Spinal cord (tissue), 10 donors: Measurements from ENCODE around the gene PDE9A. TPM values are rescaled to one million over a fixed set of nuclear protein-coding genes. Genes with fewer than 3 reads are reported as not detected.
A peak's percentile ranks its signal among the peaks of the same experiment; 100 is the strongest.

Source experiments
- DNase-seq, 6 donors: peaks; one replicate each; pipeline versions ENCODE4 v3.0.0 to v3.0.0-alpha.2; 2013 to 2015; ENCODE audit warnings: low spot score in 6 of 6, low read depth in 4 of 6
- H3K27ac ChIP-seq: one replicate; pipeline ENCODE4 v1.5.1; 2013; ENCODE audit warnings: low read depth, low read length, control low read depth
- H3K27me3 ChIP-seq: one replicate; pipeline ENCODE4 v1.6.1; 2013; ENCODE audit warnings: low read length; ENCODE audit not compliant: control insufficient read depth, insufficient read depth
- H3K36me3 ChIP-seq: one replicate; pipeline ENCODE4 v1.6.1; 2013; ENCODE audit warnings: low read length; ENCODE audit not compliant: control insufficient read depth, insufficient read depth
- H3K4me1 ChIP-seq: one replicate; pipeline ENCODE4 v1.6.1; 2013; ENCODE audit warnings: low read length; ENCODE audit not compliant: control insufficient read depth, insufficient read depth
- H3K4me3 ChIP-seq: one replicate; pipeline ENCODE4 v1.5.1; 2013; ENCODE audit warnings: low read depth, low read length, control low read depth
- H3K9me3 ChIP-seq: one replicate; pipeline ENCODE4 v1.6.1; 2013; ENCODE audit warnings: low read length; ENCODE audit not compliant: control insufficient read depth, insufficient read depth
- WGBS: methylation state at CpG from one replicate; pipeline ENCODE4 v1.1.5; 2013; ENCODE audit warnings: missing lambda C conversion rate; ENCODE audit not compliant: insufficient coverage; 5-methylcytosine and 5-hydroxymethylcytosine counted together
- polyA plus RNA-seq, 2 donors: library from polyadenylated mRNA; unstranded; fragments of 120-200 nt; gene quantifications; one replicate each; pipeline ENCODE4 v1.2.1, GENCODE V29; 2013; ENCODE audit not compliant: insufficient read length in 2 of 2
- total RNA-seq, 2 donors: library from RNA; depleted of rRNA in 1 of 2; stranded (reverse); fragments of 120-200 nt in 1 of 2; fragments of >200 nt in 1 of 2; gene quantifications; one replicate each; pipeline versions ENCODE4 v1.2.3 to v1.2.4, GENCODE V29; 2013 to 2014
- donor health status: healthy.

PDE9A gene
- total and polyA plus RNA-seq, 4 donors, result 13.4 to 44.2 (median 28.1) TPM

DNA sequence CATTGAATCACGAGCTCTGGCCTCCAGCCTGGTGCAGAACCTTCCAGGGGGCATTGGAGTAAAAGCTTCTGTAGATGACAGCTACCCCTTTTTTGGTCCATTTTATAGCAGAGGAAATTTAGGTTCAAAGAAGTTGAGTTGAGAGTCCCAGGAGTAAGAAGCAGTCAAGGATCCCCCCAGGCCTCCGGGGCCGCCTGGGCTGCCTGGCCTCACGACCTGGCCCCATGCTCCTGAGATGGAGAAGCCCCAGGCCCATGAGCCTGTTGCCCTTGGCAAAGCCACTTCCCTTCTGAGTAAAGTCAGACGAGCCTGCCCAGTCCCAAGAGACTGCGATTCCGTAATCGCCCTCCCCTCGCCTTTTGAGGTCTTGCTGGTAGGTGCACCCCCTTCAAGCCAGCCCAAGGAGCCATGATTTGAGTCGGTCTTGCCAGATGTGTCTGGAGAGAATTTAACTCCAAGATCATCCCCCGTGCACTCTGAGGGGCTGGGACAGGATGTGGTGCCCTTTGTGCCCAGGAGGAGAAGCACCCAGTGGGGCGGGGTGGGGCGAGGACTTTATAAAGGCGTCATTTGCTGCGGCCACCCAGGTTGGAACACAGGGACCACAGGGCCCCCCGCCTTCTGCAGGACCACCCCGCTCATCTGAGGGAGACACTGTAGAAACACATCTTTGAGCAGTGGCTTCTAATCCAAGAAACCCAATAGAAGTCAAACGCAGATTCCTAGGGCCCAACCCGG, 30.1 kb downstream of the PDE9A start:
- peaks cover 73% of the 10 kb centered on the region for H3K36me3 ChIP-seq
- H3K4me3 ChIP-seq, result no peak overlapping the region
- WGBS, result 92% methylated on average over 18 of the region's 19 CpGs
- H3K27me3 ChIP-seq, result no peaks in the 10 kb centered on the region
- H3K9me3 ChIP-seq, result no peaks in the 10 kb centered on the region
- DNase-seq, result no peak
- H3K27ac ChIP-seq, result no peak overlapping the region
- peaks cover 34% of the 10 kb centered on the region for H3K4me1 ChIP-seq

DNA sequence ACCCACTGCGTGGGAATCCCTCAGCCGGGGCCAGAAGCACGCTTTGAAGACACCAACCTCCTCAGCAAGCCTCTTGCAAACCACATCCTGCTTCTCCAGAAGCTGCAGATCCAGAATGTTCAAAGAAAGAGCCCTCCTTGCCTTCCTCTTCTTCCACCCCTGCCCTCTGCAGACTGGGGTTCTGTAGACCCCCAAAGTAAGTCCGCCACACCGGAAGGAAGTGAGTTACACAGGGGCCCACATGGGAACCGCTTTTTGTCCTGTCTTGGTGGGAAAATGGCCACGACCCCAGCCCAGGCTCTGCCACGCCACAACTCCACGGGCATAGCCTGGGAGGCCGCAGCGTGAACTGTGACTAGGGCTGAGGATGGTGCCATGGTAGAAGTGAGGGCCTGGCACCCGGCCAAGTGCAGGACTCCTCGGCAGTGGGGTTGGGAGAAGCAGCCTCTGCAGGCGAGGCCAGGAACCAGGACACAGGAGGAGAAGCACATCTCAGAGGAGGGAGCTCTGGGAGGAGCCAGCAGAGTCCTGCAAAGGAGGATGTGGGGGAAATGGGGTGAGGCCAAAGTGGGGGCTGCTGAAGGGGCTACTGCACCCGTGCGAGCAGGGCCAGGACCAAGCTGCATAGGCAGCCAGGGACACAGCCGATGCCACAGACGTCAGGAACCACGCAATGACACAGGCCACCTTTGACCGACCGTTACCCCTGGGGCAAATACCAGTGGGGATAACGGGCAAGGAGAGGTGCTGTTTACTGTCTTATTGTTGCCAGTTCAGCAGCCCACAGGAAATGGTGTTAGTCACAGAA, 30.9 kb downstream of the PDE9A start:
- Histone ChIP-seq H3K9me3 (no peaks in the 10 kb centered on the region), H3K36me3 (peaks cover 74% of the 10 kb centered on the region), H3K4me3 (no peak overlapping the region), H3K27ac (no peak overlapping the region), H3K27me3 (no peaks in the 10 kb centered on the region), H3K4me1 (peaks cover 27% of the 10 kb centered on the region)
- DNase-seq, result no peak
- 77% methylated on average over 21 of the region's 22 CpGs for WGBS

DNA sequence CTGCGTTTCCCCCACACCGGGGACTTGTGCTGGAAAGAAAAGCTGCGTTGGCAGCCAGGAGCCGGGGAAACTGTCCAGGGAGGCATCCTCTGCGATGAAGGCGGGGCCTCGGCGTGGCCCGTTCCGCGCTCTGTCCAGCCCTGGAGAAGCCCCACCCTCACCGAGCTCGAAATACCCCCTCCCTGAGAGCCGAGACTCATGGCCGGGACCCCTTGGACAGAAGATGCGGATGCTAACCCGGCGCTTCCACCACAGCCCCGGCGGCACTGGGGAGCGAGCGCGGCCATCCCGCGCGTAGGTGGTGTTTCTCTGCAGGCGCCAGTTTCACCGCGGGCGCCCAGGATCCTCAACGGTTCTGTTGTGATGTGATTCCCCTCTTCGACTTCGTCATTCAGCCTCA, 31.6 kb downstream of the PDE9A start:
- WGBS, result 80% methylated on average over 32 of the region's 33 CpGs
- Histone ChIP-seq H3K27ac (no peak overlapping the region), H3K4me3 (peak overlapping the region; percentile 20)

DNA sequence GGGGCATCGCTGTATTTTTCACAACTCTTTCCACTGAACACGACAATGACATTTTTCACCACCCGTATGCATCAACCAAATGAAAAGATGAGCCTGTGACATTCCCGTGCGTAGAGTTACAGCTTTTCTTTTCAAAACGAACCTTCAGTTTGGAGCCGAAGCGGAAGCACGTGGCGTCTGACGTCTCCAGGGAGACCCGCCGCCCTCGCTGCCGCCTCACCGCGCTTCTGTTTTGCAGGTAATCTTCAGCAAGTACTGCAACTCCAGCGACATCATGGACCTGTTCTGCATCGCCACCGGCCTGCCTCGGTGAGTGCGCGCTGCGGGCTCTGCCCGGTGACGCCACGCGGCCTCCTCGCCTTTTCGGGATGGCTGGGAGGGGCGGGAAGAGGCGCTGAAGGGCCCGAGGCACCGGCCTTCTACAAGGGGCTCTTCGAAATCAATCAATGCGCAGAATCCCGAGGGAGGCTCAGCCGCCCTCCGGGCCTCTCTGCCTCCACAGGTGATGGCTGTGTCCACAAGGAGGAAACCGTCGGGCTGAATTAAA, 32.6 kb downstream of the PDE9A start:
- no peak for DNase-seq
- no peaks in the 10 kb centered on the region for H3K27me3 ChIP-seq
- H3K4me3 ChIP-seq, result no peak overlapping the region
- 97% methylated on average over 41 of the region's 41 CpGs for WGBS
- H3K9me3 ChIP-seq, result no peaks in the 10 kb centered on the region
- peaks cover 13% of the 10 kb centered on the region for H3K4me1 ChIP-seq
- no peak overlapping the region for H3K27ac ChIP-seq
- H3K36me3 ChIP-seq, result peaks cover 75% of the 10 kb centered on the region

More for the DNA sequence above, 31.6 kb downstream of the PDE9A start:
- no peak for DNase-seq
- H3K4me1 ChIP-seq, result peaks cover 19% of the 10 kb centered on the region
- no peaks in the 10 kb centered on the region for H3K9me3 ChIP-seq
- peaks cover 73% of the 10 kb centered on the region for H3K36me3 ChIP-seq
- H3K27me3 ChIP-seq, result no peaks in the 10 kb centered on the region

DNA sequence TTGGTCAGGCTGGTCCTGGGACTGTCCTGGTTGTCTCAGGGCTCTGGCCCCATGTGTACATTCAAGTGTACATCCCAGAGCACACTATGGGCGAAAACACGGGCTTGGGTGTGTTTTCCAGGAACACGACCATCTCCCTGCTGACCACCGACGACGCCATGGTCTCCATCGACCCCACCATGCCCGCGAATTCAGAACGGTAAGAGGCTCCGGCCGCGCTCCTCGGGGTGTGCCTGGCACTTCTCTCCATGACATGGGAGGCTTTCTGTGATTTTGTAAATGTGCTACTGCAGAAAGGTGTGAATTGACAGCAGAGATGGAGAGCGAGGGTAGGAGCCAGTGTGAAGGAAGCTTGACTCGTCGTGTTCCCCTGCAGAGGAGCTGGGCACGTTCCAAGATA, 34.4 kb downstream of the PDE9A start:
- Histone ChIP-seq H3K27ac (no peak overlapping the region), H3K9me3 (no peaks in the 10 kb centered on the region), H3K4me3 (no peak overlapping the region), H3K36me3 (peaks cover 87% of the 10 kb centered on the region), H3K27me3 (no peaks in the 10 kb centered on the region), H3K4me1 (peaks cover 13% of the 10 kb centered on the region)
- 90% methylated on average over 17 of the region's 18 CpGs for WGBS
- no peak for DNase-seq

DNA sequence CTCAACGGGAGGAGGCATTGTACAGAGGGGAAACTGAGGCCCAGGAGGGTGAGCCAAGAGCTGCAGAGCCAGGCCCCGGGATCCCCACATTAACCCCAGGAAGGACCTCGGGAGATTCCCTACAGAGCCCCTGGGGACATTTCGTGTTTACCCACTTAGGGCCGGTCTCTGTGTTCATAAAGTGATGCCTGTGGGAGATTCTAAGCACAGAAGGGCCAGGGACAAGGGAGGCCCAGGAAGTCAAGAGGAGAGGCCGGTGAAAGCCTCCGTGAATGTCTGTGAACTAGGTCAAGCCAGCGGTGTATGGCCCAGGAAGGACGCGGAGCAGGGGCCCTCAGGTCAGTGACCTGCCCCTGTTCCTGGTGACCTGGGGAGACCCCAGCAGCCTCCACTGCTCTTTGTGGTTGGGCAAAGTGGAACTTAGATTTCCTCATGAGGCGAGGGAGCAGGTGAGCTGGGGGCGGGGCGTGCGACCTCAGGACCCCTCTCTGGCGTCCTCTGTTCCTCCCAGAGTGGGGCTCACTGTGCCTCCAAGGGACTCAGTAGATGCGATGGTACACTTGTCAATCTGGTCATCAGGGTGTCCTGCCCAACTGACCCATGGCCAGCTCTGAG, 34.9 kb downstream of the PDE9A start:
- no peak for DNase-seq
- H3K36me3 ChIP-seq, result peaks cover 88% of the 10 kb centered on the region

DNA sequence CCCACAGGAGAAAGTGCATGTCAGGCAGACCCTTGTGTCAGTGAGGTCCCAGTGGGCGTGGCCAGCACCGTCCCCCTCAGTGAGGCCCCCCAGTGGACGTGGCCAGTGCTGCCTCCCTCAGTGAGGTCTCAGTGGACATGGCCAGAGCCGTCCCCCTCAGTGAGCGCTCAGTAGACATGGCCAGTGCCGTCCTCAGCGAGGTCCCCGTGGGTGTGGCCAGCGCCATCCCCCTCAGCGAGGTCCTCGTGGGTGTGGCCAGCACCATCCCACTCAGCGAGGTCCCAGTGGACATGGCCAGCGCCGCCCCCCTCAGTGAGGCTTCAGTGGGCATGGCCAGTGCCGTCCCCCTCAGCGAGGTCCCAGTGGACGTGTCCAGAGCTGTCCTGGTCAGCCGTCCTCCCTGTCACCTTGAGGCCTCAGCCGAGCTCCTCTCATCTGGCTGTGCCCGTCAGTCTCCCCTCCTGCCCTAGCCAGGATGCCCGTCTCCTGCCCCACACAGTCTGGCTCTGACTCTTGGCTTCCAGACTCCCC, 35.5 kb downstream of the PDE9A start:
- Histone ChIP-seq H3K27ac (no peak overlapping the region), H3K9me3 (no peaks in the 10 kb centered on the region), H3K36me3 (peaks cover 84% of the 10 kb centered on the region), H3K27me3 (no peaks in the 10 kb centered on the region), H3K4me3 (no peak overlapping the region), H3K4me1 (peaks cover 13% of the 10 kb centered on the region)
- 92% methylated on average over 21 of the region's 21 CpGs for WGBS
- no peak for DNase-seq

More for the DNA sequence above, 34.9 kb downstream of the PDE9A start:
- WGBS, result 92% methylated on average over 16 of the region's 16 CpGs
- H3K9me3 ChIP-seq, result no peaks in the 10 kb centered on the region
- H3K4me1 ChIP-seq, result peaks cover 13% of the 10 kb centered on the region
- H3K4me3 ChIP-seq, result no peak overlapping the region
- no peak overlapping the region for H3K27ac ChIP-seq
- no peaks in the 10 kb centered on the region for H3K27me3 ChIP-seq

DNA sequence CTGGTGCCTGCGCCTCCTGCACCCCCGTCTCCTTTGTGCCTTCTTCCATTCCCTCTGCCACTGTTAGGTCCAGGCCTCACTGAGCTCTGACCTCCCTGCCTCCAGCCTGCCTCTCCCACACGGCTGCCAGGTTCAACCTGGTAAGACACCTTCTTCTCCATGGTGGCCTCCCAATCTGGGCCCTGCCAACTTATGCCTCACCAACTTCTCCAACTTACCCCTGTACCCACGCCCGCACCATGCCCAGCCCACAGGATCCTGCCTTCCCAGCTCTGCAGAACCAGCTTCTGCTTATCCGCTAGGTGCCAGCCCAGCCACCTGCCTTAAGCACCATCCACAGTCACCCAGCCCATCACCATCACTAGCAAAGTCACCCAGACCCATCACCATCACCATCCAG, 37.2 kb downstream of the PDE9A start:
- DNase-seq, result no peak
- Histone ChIP-seq H3K27ac (no peak overlapping the region), H3K27me3 (no peaks in the 10 kb centered on the region), H3K4me3 (no peak overlapping the region), H3K4me1 (peaks cover 12% of the 10 kb centered on the region), H3K9me3 (no peaks in the 10 kb centered on the region), H3K36me3 (peaks cover 84% of the 10 kb centered on the region)
- 96% methylated on average over 6 of the region's 6 CpGs for WGBS

DNA sequence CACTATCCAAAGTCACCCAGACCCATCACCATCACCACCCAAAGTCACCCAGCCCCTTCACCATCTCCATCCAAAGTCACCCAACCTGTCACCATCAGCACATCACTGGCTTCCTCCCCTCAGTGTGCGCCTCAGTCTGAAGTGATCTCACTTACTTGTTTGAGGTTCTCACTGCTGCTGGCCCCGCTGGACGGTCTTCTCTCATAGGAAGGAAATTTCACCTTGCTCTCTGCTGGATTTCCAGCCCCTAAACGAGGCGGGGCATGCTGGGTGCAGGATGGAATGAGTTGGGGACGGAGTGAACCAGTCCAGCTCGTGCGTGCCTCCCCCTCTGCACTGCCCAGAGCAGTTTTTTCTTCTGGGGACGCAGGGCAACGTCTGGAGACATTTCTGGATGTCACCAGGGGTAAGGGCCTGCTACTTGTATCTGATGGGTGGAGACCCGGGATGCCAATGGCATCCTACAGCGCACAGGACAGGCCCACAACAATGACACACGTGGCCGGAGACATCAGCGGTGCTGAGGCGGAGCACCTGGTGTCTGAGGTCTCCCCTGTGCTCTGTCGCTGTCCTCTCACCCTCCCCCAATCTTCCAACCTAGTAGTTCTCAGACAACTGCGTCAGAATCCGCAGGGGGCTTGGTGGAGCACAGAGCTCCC, 38.6 kb downstream of the PDE9A start:
- DNase-seq, result no peak
- 99% methylated on average over 16 of the region's 19 CpGs for WGBS
- peaks cover 89% of the 10 kb centered on the region for H3K36me3 ChIP-seq

More for the DNA sequence above, 38.6 kb downstream of the PDE9A start:
- Histone ChIP-seq H3K27me3 (no peaks in the 10 kb centered on the region), H3K9me3 (no peaks in the 10 kb centered on the region), H3K4me3 (no peak overlapping the region), H3K4me1 (peaks cover 22% of the 10 kb centered on the region), H3K27ac (no peak overlapping the region)
